GM12872 (cell line): ENCODE data around the gene MANSC1.

Experiments used
- CTCF ChIP-seq: IDR thresholded peaks from 3 replicates; pipeline ENCODE4 v1.5.1; 2011; ENCODE audit warnings: low read depth, mild to moderate bottlenecking, low read length, moderate library complexity; ENCODE audit not compliant: insufficient read depth

MANSC1 gene

DNA sequence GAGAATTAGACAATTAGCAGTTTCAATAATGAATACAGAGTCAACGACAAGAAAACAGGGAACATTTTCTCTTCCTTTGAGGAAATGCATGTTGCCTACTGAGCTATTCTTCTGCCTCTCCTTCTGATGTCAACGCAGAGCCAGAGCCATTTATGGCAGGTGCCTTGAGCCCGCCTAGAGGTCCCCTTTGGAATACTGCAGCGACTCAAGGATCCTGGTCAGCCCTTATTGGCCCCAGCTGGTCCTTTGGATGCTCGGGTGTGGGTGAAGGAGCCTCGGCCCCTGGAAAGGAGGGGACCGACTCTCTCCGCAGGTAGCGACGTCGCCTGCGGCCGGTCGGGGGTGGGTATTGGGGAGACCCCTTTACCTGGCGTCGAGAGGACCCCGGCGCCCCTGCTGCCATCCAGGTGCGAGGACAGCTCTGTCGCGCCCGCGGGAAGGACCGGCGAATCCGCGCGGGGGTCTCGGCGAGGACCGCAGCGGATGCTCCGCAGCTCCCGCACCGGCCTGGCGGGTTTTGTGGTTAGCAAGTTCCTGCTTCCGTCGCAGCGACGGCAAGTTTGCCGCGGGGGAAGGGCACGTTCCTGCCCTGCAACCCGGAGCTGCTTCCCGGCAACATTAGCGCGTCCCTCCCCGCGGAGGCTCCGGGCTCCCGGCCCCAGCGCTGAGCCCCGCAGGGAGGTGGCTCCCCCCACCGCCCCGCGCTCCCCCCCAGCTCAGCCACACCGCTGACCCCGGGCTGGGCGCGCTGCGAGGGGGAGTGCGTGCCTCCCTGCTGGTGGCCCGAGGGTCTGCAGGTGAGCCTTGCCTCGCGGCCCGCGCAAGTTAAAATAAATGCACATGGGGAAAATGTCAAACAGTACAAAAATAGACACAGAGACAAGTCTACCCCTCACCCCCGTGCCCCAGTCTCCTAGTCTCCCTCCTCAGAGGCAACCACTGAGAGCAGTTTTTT, at the start of gene MANSC1:
Gene MANSC1 (minus strand): TSS at position 532 of the 955 bp plus-strand sequence. CDS start 6,928 bp downstream, outside the sequence.
- TF ChIP-seq CTCF: peak; percentile 47; the same call in 1 of the 3 replicates

DNA sequence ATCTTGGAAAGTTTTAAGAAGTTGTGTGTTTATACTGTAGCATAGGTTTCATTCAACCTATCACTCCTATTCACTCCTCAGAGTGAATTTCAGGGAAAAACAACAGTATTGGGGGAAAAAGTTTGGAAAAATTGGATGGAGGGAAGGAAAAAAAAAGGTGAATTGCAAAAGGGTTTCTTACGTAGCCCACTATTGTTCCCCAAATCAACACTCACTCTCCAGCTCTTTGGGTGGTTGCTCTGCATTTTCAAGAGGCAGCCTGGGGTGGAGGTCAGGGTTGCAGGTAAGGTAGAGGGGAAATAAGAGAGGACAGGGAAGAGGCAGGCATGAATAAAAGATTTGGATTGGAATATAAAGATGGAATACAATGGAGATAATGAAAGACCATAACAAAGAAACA, 49.1 kb upstream of the MANSC1 start:
- no peak for TF ChIP-seq CTCF

DNA sequence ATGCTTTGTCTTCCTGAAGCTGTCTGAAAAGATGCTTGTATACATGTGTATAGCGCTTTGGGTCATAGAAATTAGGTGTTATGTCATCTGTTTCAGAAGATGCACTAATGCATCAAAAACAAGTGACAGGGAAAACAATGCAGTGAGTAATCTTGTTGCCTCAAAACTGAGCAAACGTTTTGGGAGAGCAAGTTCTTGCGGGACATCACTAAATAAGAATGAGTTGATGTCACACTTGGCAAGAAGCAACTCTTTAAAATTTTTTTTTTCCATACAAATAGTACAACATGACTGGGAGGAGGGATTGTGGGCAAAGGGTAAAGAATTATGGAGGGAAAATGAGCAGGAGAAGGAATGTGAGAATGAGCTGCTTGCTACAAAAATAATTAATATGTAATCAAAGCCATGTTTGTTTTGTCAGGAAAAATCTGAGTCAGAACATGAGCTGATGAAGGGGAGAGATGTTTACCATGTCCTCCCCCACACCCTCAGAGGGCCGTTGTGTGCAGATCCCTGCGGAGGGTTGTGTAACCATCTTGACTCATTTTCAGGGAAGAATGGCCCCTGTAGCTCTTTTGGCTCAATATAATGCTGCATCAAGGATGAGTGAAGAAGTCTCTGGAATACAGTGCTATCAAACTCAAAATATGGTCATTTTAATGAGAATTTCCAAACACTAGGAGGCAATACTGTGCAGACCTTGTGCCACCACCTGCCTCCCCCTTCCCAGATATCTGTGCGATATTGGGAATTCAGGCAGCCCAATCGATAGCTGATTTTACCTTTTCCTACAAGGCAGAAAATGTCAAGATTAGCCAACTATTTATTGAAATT, 48.2 kb upstream of the MANSC1 start:
- TF ChIP-seq CTCF: no peak

GRCh38 chr12:12397184-12397583, 47.1 kb upstream of the MANSC1 start:
- no peak for TF ChIP-seq CTCF

GRCh38 chr12:12396694-12397093, 46.7 kb upstream of the MANSC1 start:
- TF ChIP-seq CTCF: no peak

DNA sequence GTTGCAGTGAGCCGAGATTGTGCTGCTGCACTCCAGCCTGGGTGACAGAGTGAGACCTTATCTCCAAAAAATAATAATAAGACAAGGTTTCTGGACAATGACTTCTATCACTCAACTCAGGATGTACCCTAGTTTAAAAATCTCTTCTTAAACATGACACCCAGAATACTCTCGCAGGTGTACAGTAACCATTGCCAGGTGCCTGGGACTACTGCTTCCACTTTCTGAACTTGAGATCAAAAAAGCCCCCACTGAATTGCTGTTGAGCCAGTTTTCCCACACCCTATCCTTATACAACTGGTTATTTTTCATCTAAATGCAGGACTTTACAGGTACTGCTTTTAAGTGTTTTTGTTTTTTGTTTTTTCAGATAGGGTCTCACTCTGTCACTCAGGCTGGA, 43.1 kb upstream of the MANSC1 start:
- no peak for TF ChIP-seq CTCF

GRCh38 chr12:12392413-12392812, 42.4 kb upstream of the MANSC1 start:
- no peak for TF ChIP-seq CTCF
